Measurements from ENCODE around the gene AXL. TPM values are rescaled to one million over a fixed set of nuclear protein-coding genes. Genes with fewer than 3 reads are reported as not detected.

AXL gene
- total RNA-seq, 1 donor from 2014 or later: not detected

- Mint-ChIP-seq H3K9me3 (no peaks in the 10 kb centered on the region), H3K4me1 (peaks cover 54% of the 10 kb centered on the region), H3K36me3 (ENCODE audit: low read depth) (peaks cover 97% of the 10 kb centered on the region), H3K27ac (peak overlapping the region; percentile 96), H3K27me3 (no peaks in the 10 kb centered on the region), H3K4me3 (no peak overlapping the region)
- ChIA-PET POLR2A (interaction anchor here (4.2 kb wide), 1 partner anchor 33 kb away, joined by 40 read pairs; the partner anchor contains the start of gene HNRNPUL1), CTCF (interaction anchor here (1.4 to 4.7 kb wide), 2 partner anchors 12 to 56 kb away, joined by 5 to 35 read pairs; partner anchors contain the start of gene CCDC97)
- TF ChIP-seq CTCF (IDR thresholded peaks at IDR 0.05): no peak
- DNase-seq (no peak), ATAC-seq (ENCODE audit: low read depth) (no peak)
- intact Hi-C loops (cut with micrococcal nuclease): no loop called here
Observed at GRCh38 chr19:41296433-41296871, 77.4 kb downstream of the AXL start.

DNA sequence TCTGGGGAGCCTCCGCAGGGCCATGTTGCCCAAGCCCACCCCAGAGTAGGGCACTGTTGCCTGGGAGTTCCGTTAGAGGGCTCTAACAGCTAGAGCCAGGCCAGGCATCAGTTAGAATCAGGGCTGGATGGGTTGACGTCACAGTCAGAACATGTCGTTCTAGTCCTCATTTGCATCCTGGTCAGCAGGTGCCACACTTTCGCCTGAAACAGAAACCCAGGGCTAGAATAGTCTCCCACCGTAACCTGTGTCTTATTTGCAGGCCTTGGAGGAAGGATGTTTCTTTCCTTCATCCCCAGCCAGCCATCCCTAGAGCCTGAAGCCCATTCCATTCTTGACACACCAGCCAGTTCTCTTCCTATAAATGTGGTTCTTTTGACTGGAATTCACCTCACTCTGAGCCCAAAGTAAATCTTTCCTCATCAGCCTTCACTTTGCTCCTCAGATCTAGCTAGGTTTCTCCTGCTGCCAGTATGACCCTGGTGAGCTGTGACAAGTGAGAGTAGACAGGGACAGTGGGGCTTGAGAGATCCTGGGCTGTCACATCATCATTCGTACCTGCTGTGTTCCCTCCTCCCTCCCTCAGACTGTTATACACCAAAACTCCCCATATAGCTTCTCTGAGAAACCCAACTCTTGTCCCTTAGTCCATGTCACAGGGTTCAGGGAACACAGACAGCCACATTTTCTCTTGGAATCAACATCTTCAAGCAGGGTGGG lies 78.8 kb downstream of the AXL start:
- no peak for TF ChIP-seq CTCF (IDR thresholded peaks at IDR 0.05)
- intact Hi-C loops (cut with micrococcal nuclease): loop anchor here (1.0 kb wide), 3 partner anchors 11 to 100 kb away; partner anchors contain the start of genes BCKDHA, EXOSC5 and HNRNPUL1
- Mint-ChIP-seq H3K4me3 (peak overlapping the region; percentile 72), H3K27ac (peak overlapping the region; percentile 96), H3K9me3 (no peaks in the 10 kb centered on the region), H3K36me3 (ENCODE audit: low read depth) (peaks cover 95% of the 10 kb centered on the region), H3K4me1 (peaks cover 66% of the 10 kb centered on the region), H3K27me3 (no peaks in the 10 kb centered on the region)
- ChIA-PET CTCF (interaction anchor here (0.5 to 4.7 kb wide), 7 partner anchors 11 to 151 kb away, joined by 3 to 35 read pairs (median 4); partner anchors contain the start of gene CCDC97), POLR2A (interaction anchor here (0.5 to 4.2 kb wide), 11 partner anchors 9 to 735 kb away, joined by 3 to 40 read pairs (median 7); partner anchors contain the start of genes B9D2, HNRNPUL1 and TGFB1)
- ATAC-seq (ENCODE audit: low read depth) (peak; percentile 81), DNase-seq (peak; percentile 49)

GRCh38 chr19:41298348-41298964 lies 79.4 kb downstream of the AXL start:
- TF ChIP-seq CTCF (IDR thresholded peaks at IDR 0.05): no peak
- no peak for DNase-seq
- Mint-ChIP-seq H3K9me3 (no peaks in the 10 kb centered on the region), H3K4me3 (peak overlapping the region; percentile 72), H3K4me1 (peaks cover 71% of the 10 kb centered on the region), H3K36me3 (ENCODE audit: low read depth) (peaks cover 93% of the 10 kb centered on the region), H3K27me3 (no peaks in the 10 kb centered on the region), H3K27ac (peak overlapping the region; percentile 96)
- peak; percentile 15 for ATAC-seq (ENCODE audit: low read depth)
- ChIA-PET POLR2A (interaction anchor here (0.5 to 4.2 kb wide), 8 partner anchors 8 to 734 kb away, joined by 4 to 40 read pairs (median 7); partner anchors contain the start of genes B9D2, HNRNPUL1 and TGFB1), CTCF (interaction anchor here (0.5 to 4.7 kb wide), 6 partner anchors 10 to 150 kb away, joined by 3 to 35 read pairs (median 4); partner anchors contain the start of gene CCDC97)
- intact Hi-C loops (cut with micrococcal nuclease): no loop called here

- no peaks in the 10 kb centered on the region for H3K9me3 Mint-ChIP-seq
- TF ChIP-seq CTCF (IDR thresholded peaks at IDR 0.05): no peak
- no peaks in the 10 kb centered on the region for H3K27me3 Mint-ChIP-seq
- H3K27ac Mint-ChIP-seq: peak overlapping the region; percentile 96
- H3K4me3 Mint-ChIP-seq: no peak overlapping the region
- intact Hi-C loops (cut with micrococcal nuclease): no loop called here
- CTCF ChIA-PET: interaction anchor here (1.4 to 4.7 kb wide), 2 partner anchors 9 to 65 kb away, joined by 5 to 35 read pairs; partner anchors contain the start of genes B9D2 and CCDC97
- no peak for DNase-seq
- peaks cover 78% of the 10 kb centered on the region for H3K4me1 Mint-ChIP-seq
- H3K36me3 Mint-ChIP-seq (ENCODE audit: low read depth): peaks cover 93% of the 10 kb centered on the region
- POLR2A ChIA-PET: interaction anchor here (1.5 to 4.2 kb wide), 2 partner anchors 28 to 36 kb away, joined by 7 to 40 read pairs; partner anchors contain the start of gene HNRNPUL1
- no peak for ATAC-seq (ENCODE audit: low read depth)
Observed at GRCh38 chr19:41299046-41299754, 80.2 kb downstream of the AXL start.

Measured in activated B cell treated with CpG ODN at 0.5 μM for 24 hours (primary cell).